Psoas muscle (tissue), 8 donors: Measurements from ENCODE around the gene TAS2R38. TPM values are rescaled to one million over a fixed set of nuclear protein-coding genes. Genes with fewer than 3 reads are reported as not detected.

Experiments used
- ATAC-seq, 4 donors: fragments of 200-7000 bp; cut with Tn5 transposase; one replicate each; pipeline ENCODE4 v1.9.1; 2020; ENCODE audit warnings: moderate library complexity in 3 of 4, mild to moderate bottlenecking in 2 of 4
- DNase-seq, 2 donors: peaks; one replicate each; pipeline ENCODE4 v3.0.0-alpha.2; 2020
- H3K27ac ChIP-seq: fragments of 200-600 bp; one replicate; pipeline ENCODE4 v1.8.0; 2022
- H3K27me3 ChIP-seq, 3 donors: fragments of 200-600 bp in 1 of 3; one replicate each; pipeline versions ENCODE4 v1.6.1 to v1.8.0; 2013 to 2022; ENCODE audit warnings: low read length in 2 of 3, mild to moderate bottlenecking in 2 of 3, moderate library complexity in 1 of 3; ENCODE audit not compliant: insufficient read depth in 3 of 3
- H3K36me3 ChIP-seq, 2 donors: fragments of 200-600 bp in 1 of 2; one replicate each; pipeline versions ENCODE4 v1.6.1 to v1.8.0; 2013 to 2022; ENCODE audit warnings: low read depth in 1 of 2, mild to moderate bottlenecking in 1 of 2, moderate library complexity in 1 of 2; ENCODE audit not compliant: insufficient read depth in 1 of 2
- H3K4me1 ChIP-seq: fragments of 200-600 bp; one replicate; pipeline ENCODE4 v1.8.0; 2022
- H3K4me3 ChIP-seq: fragments of 200-600 bp; one replicate; pipeline ENCODE4 v1.8.0; 2022; ENCODE audit warnings: mild to moderate bottlenecking
- H3K9me3 ChIP-seq: fragments of 200-600 bp; one replicate; pipeline ENCODE4 v1.8.0; 2022
- CTCF ChIP-seq: fragments of 200-600 bp; IDR thresholded peaks from one replicate; pipeline ENCODE4 v1.8.0; 2022; ENCODE audit warnings: antibody characterized with exemption
- WGBS, 3 donors: extraction: QIAGEN DNeasy Blood & Tissue Kit; methylation state at CpG; one replicate each; pipeline versions ENCODE4 v1.1.6 to v1.1.7; 2013; 5-methylcytosine and 5-hydroxymethylcytosine counted together
- intact Hi-C, 2 donors: fragments of 100-400 bp; cut with DNase I; formaldehyde crosslinking; loops; one replicate each; pipeline versions ENCODE4 v1.11.0 to v1.14.2; 2022
- long read RNA-seq, 2 donors: library from polyadenylated mRNA; unstranded; transcript quantifications; one replicate each; pipeline ENCODE4 v2.0.0, GENCODE V29; 2021
- polyA plus RNA-seq, 3 donors: library from polyadenylated mRNA; stranded (reverse); fragments of 200-250 nt; gene quantifications; one replicate each; pipeline ENCODE4 v1.2.3, GENCODE V29; 2013
- total RNA-seq, 4 donors: library from RNA; stranded (reverse); fragmentation: NEBNext Ultra II Directional in 2 of 4; extraction: Animal tissue kit (Norgen Biotek cat#: 25700) in 2 of 4; gene quantifications; one replicate each; pipeline versions ENCODE4 v1.2.1 to v1.2.4, GENCODE V29; 2021 to 2023
- donor health status: healthy with polysubstance abuse.
- donor health status: DM: no; HTN: no; CAD: no; lungs with moderate emphysema.
- donor health status: Bipolar disorder and iron deficiency.
- donor health status: healthy.
- donor health status: DM: yes; HTN: yes; CAD: no.
- donor health status: DM: no; HTN: no; CAD: no.
- donor health status: DM: no; HTN: no; CAD: no.
- donor health status: DM: yes; HTN: yes; CAD: no.

Gene TAS2R38
- total RNA-seq (not detected), polyA plus RNA-seq (not detected)
- long read RNA-seq, donor 1: 0 reads
- long read RNA-seq, donor 2: 0 reads

- Histone ChIP-seq H3K27ac (no peak within 1 kb of the TSS), H3K4me3 (no peak within 1 kb of the TSS), H3K4me1 (no peaks in the 10 kb centered on the region), H3K9me3 (peaks cover 2% of the 10 kb centered on the region), H3K27me3 (no peaks in the 10 kb centered on the region), H3K36me3 (no peaks in the 10 kb centered on the region)
- TF ChIP-seq CTCF: no peak
- 83 to 87% (median 86%) methylated on average over 7 of the region's 7 CpGs for WGBS, 3 donors
- no peak for ATAC-seq
- DNase-seq: no peak
- intact Hi-C loops: no loop called here
These were observed at the start of gene TAS2R38 for GRCh38 chr7:141973673-141974072. Gene TAS2R38 (minus strand): TSS chr7:141973773. CDS start chr7:141973689, 84 bp downstream.

- Histone ChIP-seq H3K4me3 (no peak overlapping the region), H3K4me1 (no peaks in the 10 kb centered on the region), H3K9me3 (no peaks in the 10 kb centered on the region), H3K36me3 (no peaks in the 10 kb centered on the region), H3K27ac (no peak overlapping the region), H3K27me3 (no peaks in the 10 kb centered on the region)
- intact Hi-C loops: no loop called here
- no peak for ATAC-seq
- DNase-seq: no peak
- 57 to 71% (median 60%) methylated on average over 2 of the region's 2 CpGs for WGBS, 3 donors
- TF ChIP-seq CTCF: no peak
These were observed 44.6 kb upstream of the TAS2R38 start for GRCh38 chr7:142018154-142018553.

GRCh38 chr7:142017451-142017850, 43.9 kb upstream of the TAS2R38 start:
- no peak for TF ChIP-seq CTCF
- Histone ChIP-seq H3K9me3 (no peaks in the 10 kb centered on the region), H3K27ac (no peak overlapping the region), H3K27me3 (no peaks in the 10 kb centered on the region), H3K4me1 (no peaks in the 10 kb centered on the region), H3K36me3 (no peaks in the 10 kb centered on the region), H3K4me3 (no peak overlapping the region)
- 59 to 71% (median 67%) methylated on average over 3 of the region's 3 CpGs for WGBS, 3 donors
- intact Hi-C loops: no loop called here
- ATAC-seq: no peak
- DNase-seq: no peak

- no peaks in the 10 kb centered on the region for H3K36me3 ChIP-seq
- no peak overlapping the region for H3K4me3 ChIP-seq
- no peaks in the 10 kb centered on the region for H3K4me1 ChIP-seq
- intact Hi-C loops: no loop called here
- TF ChIP-seq CTCF: no peak
- H3K9me3 ChIP-seq: no peaks in the 10 kb centered on the region
- no peak overlapping the region for H3K27ac ChIP-seq
- DNase-seq: no peak
- WGBS, 3 donors: 75 to 78% (median 78%) methylated on average over 4 of the region's 4 CpGs
- ATAC-seq: no peak
- H3K27me3 ChIP-seq: no peaks in the 10 kb centered on the region
These were observed 39.4 kb upstream of the TAS2R38 start for GRCh38 chr7:142012825-142013511.
